IPS-18a (cell line): ENCODE results near the gene DSCAM.

ENCODE experiments used
- H3K27ac ChIP-seq: one replicate; pipeline ENCODE4 v1.5.1; 2013; ENCODE audit warnings: low read length
- H3K27me3 ChIP-seq: one replicate; pipeline ENCODE4 v1.6.1; 2013; ENCODE audit warnings: mild to moderate bottlenecking, low read length; ENCODE audit not compliant: control insufficient read depth, insufficient read depth
- H3K36me3 ChIP-seq: one replicate; pipeline ENCODE4 v1.6.1; 2013; ENCODE audit warnings: low read depth, low read length; ENCODE audit not compliant: control insufficient read depth
- H3K4me1 ChIP-seq: one replicate; pipeline ENCODE4 v1.6.1; 2013; ENCODE audit warnings: low read depth, low read length; ENCODE audit not compliant: control insufficient read depth
- H3K4me3 ChIP-seq: one replicate; pipeline ENCODE4 v1.5.1; 2013; ENCODE audit warnings: low read length
- H3K9ac ChIP-seq: one replicate; pipeline ENCODE4 v1.6.1; 2013; ENCODE audit warnings: mild to moderate bottlenecking, low read length, moderate library complexity
- H3K9me3 ChIP-seq: one replicate; pipeline ENCODE4 v1.6.1; 2013; ENCODE audit warnings: low read depth, low read length; ENCODE audit not compliant: control insufficient read depth

DSCAM gene

DNA sequence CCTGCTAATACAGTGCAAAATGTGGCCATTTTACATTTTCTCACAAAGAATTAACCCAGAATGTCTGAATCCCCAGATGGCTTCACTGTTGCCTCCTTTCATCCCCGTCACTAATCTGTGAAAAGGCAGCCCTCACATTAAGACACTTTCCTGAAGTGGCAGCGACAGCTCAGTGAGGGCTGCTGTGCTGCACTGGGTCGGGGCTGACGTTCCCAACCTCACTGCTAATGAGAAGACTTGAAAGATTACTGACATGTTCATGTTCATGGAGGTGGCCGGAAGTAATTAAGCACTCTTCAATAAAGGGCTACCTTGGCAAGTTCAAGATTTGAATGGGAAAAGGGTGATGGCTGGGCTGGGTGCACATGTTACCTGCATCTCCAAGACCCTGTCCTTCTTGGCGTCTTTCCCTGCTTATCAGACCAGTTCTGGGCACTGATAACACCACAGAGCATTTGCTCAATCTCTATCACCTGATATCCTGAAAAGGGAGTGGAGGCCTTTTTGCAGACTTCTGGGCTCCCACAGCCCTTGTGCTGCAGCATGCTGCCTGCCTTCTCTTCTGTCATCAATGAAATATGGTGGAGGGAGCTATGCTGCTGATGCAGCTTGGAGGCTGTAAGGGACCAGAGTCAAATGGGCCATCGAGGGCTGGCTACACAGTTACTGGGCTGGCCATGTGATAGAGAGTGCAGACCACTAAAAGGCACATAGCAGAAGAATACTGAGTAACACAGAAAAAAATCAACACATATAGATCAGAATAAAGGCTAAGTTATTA lies 596.3 kb downstream of the DSCAM start:
- H3K27ac ChIP-seq, result no peak overlapping the region
- no peaks in the 10 kb centered on the region for H3K36me3 ChIP-seq
- H3K9me3 ChIP-seq, result peaks cover 5% of the 10 kb centered on the region
- H3K27me3 ChIP-seq, result no peaks in the 10 kb centered on the region
- H3K9ac ChIP-seq, result no peak overlapping the region
- H3K4me1 ChIP-seq, result no peaks in the 10 kb centered on the region
- H3K4me3 ChIP-seq, result no peak overlapping the region

DNA sequence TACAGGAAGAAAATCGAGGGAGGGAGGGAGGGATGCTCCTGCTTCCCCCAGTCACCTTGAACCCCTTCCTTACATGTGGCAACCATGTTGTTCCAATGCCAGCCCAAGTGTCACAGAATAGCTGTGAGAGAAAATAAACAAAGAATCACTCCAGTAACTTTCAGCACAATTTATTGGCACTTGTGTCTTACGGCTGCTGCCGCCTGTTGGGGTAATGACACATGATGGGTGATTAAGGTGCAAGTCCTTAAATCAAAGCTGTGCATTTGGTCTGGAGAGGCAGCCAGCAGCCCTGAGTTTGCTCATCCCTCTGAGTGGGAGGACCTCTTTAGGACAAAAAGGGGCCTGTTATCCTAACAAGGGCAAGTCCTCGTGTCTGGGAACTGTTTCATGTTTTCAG lies 602.0 kb downstream of the DSCAM start:
- no peak overlapping the region for H3K4me3 ChIP-seq
- H3K4me1 ChIP-seq, result no peaks in the 10 kb centered on the region
- no peak overlapping the region for H3K27ac ChIP-seq
- H3K36me3 ChIP-seq, result no peaks in the 10 kb centered on the region
- peaks cover 5% of the 10 kb centered on the region for H3K9me3 ChIP-seq
- no peak overlapping the region for H3K9ac ChIP-seq
- no peaks in the 10 kb centered on the region for H3K27me3 ChIP-seq

DNA sequence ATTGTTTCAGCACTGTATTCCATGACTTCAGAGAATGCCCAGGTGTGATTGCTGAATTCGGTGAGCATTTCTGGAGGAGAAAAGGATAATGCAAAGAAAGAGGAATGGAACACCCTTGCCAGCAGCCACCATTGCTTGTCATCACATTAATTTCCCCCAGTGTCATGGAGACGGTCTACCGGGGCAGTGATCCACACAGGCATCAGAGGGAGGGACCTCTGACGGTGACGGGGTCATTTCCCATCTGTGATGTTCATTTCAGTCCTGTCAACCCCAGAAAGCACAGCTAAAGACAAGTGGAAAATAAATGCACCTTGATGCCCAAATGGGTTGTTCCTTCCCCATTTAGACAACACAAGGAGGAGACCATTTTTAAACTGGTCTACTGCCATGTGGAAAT lies 603.3 kb downstream of the DSCAM start:
- Histone ChIP-seq H3K9me3 (peaks cover 3% of the 10 kb centered on the region), H3K36me3 (no peaks in the 10 kb centered on the region), H3K4me1 (no peaks in the 10 kb centered on the region), H3K27ac (no peak overlapping the region), H3K9ac (no peak overlapping the region), H3K27me3 (no peaks in the 10 kb centered on the region), H3K4me3 (no peak overlapping the region)

DNA sequence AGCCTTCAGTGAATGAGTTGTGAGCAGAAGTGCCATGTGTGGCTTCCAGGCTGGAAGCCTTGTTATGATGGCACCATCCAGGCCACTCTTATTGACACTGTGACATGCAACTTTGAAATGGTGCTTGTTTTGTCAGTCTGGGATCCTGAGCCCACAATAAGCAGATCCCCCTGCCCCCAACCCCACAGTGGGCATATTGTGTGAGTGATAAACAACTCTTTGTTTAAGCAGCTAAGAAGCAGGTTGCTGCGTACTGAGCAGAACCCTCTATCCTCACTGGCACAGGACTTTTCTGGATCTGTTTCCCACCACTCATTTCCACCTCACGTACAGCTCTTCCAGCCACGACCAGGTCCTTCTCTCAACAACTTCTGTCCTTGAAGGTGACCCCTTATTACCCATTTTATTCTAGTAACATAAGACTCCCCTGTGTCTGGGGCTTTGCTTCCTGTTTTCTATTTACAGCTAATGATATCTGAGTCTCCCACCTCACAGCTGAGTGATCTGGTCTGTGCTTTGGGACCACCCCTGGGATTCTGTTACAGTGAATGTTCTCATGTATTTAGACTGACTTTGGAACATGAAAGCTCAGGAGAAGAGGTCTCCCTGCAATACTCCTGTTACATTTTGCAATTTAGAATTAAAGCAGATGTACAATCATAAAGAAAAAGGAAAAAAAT lies 604.2 kb downstream of the DSCAM start:
- H3K4me3 ChIP-seq, result no peak overlapping the region

DNA sequence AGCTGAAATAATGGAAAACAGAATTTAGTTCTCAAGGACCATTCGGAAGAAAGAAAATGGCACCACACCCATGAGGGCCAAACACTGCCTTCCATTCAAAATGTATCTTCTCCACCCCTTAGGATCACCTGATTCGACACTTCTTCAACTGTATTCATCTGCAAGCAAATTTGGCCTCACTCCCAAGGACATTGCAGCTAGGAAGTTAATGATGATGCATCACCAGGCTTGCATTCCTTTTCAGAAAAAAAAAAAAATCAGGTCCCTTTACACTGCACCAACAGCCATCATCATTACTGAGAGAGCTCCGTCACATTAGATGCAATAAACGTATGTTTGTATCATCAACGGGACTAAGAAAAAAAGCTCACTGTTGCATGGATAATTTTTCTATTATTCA lies 611.4 kb downstream of the DSCAM start:
- Histone ChIP-seq H3K9ac (no peak overlapping the region), H3K4me1 (no peaks in the 10 kb centered on the region), H3K36me3 (no peaks in the 10 kb centered on the region), H3K4me3 (no peak overlapping the region), H3K27ac (no peak overlapping the region), H3K9me3 (no peaks in the 10 kb centered on the region), H3K27me3 (no peaks in the 10 kb centered on the region)

More for the DNA sequence above, 604.2 kb downstream of the DSCAM start:
- no peak overlapping the region for H3K9ac ChIP-seq
- no peaks in the 10 kb centered on the region for H3K36me3 ChIP-seq
- H3K9me3 ChIP-seq, result peaks cover 3% of the 10 kb centered on the region
- H3K27ac ChIP-seq, result no peak overlapping the region
- no peaks in the 10 kb centered on the region for H3K27me3 ChIP-seq
- H3K4me1 ChIP-seq, result no peaks in the 10 kb centered on the region

DNA sequence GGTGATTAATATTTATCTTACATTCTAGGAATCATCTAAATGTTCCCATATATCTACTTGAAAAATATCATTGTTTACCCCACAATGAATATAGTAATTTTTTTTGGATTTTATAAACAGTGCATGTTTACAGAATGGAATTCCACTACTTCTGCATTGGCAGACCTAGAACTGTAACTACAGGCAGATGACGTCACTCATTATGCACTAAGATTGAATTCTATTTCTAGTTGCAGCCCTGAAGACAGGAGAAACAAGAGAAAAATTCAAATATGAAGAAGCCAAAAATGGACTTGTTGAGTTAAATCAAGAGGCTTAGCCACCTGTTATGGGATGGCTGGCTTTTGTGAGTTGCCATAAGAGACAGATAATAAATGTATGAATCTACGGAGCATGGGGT lies 615.0 kb downstream of the DSCAM start:
- Histone ChIP-seq H3K4me1 (peaks cover 6% of the 10 kb centered on the region), H3K27ac (no peak overlapping the region), H3K9me3 (no peaks in the 10 kb centered on the region), H3K4me3 (no peak overlapping the region), H3K36me3 (no peaks in the 10 kb centered on the region), H3K27me3 (no peaks in the 10 kb centered on the region), H3K9ac (no peak overlapping the region)

DNA sequence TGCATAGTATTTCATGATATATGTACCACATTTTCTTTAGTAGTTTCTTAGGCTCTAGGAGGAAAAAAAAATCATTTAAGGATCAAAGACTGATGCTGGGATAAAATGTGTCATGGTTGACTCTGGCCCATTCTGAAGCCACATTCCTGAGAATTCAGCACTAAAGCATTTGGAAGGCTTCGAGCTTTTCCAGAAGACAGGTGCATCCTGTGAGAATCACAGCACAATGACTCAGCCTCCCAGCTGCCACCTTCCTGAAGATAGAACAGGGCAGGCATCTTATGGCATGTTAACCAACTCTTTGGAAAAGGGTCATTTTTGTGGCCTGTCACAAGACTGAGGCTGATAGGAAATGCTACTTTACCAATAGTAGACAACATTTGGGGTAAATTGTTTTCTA lies 619.9 kb downstream of the DSCAM start:
- Histone ChIP-seq H3K4me3 (no peak overlapping the region), H3K9me3 (no peaks in the 10 kb centered on the region), H3K4me1 (peaks cover 6% of the 10 kb centered on the region), H3K27ac (no peak overlapping the region), H3K27me3 (no peaks in the 10 kb centered on the region), H3K9ac (no peak overlapping the region), H3K36me3 (no peaks in the 10 kb centered on the region)

DNA sequence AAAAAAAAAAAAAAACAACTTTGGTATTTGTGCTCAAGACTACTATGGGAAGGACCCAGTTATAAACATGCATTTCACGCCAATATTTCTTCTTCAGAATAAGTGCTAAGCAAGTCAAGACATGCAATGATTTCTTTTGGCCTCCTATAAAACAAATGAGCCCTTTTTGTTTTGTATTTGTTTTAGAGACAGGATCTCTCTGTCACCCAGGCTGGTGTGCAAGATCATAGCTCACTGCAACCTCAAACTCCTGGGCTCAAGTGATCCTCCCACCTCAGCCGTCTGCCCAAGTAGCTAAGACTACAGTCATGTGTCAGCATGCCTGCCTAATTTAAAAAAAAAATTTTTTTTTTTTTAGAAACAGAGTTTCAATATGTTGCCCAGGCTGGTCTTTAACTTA lies 631.0 kb downstream of the DSCAM start:
- Histone ChIP-seq H3K27me3 (no peaks in the 10 kb centered on the region), H3K4me1 (no peaks in the 10 kb centered on the region), H3K9me3 (no peaks in the 10 kb centered on the region), H3K9ac (no peak overlapping the region), H3K36me3 (no peaks in the 10 kb centered on the region), H3K27ac (no peak overlapping the region), H3K4me3 (no peak overlapping the region)

DNA sequence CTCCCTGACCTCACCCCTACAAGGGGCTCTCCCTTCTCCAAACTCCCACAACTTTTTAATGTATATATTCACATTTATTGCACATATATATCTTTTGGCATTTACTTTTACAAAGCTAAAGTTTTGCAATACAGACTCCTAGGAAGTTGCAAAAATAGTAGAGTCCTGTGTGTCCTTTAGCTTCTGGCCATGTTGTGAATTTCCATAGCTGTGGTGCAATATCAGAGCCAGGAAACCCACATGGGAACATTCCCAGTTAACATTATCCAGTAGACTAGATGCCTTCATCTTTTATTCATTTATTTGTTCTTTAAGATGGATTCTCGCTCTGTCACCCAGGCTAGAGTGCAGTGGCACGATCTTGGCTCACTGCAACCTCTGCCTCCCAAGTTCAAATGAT lies 636.7 kb downstream of the DSCAM start:
- no peak overlapping the region for H3K9ac ChIP-seq
- no peaks in the 10 kb centered on the region for H3K4me1 ChIP-seq
- H3K27me3 ChIP-seq, result no peaks in the 10 kb centered on the region
- no peak overlapping the region for H3K27ac ChIP-seq
- H3K9me3 ChIP-seq, result no peaks in the 10 kb centered on the region
- no peak overlapping the region for H3K4me3 ChIP-seq
- H3K36me3 ChIP-seq, result no peaks in the 10 kb centered on the region

DNA sequence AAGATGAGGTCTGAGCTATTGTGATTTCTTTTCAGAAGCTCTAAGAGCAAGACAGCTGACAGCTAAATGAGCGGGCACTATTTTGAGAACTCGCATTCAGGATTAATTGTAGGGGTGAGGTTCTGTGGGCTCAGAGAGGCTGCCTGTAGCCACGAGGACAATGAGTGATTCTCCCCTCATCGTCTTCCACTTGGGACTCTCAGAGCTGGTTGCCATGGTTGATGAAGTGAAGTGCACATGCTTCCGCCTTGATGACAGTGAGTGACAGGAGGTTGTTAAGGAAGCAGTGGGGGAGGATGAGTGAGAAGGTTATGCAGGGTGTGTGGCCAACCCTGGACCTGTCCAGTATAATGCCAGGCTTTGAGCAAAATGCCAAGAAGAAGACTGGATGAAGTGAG lies 638.0 kb downstream of the DSCAM start:
- Histone ChIP-seq H3K27me3 (no peaks in the 10 kb centered on the region), H3K27ac (no peak overlapping the region), H3K36me3 (no peaks in the 10 kb centered on the region), H3K9ac (no peak overlapping the region), H3K4me3 (no peak overlapping the region), H3K9me3 (no peaks in the 10 kb centered on the region), H3K4me1 (no peaks in the 10 kb centered on the region)

DNA sequence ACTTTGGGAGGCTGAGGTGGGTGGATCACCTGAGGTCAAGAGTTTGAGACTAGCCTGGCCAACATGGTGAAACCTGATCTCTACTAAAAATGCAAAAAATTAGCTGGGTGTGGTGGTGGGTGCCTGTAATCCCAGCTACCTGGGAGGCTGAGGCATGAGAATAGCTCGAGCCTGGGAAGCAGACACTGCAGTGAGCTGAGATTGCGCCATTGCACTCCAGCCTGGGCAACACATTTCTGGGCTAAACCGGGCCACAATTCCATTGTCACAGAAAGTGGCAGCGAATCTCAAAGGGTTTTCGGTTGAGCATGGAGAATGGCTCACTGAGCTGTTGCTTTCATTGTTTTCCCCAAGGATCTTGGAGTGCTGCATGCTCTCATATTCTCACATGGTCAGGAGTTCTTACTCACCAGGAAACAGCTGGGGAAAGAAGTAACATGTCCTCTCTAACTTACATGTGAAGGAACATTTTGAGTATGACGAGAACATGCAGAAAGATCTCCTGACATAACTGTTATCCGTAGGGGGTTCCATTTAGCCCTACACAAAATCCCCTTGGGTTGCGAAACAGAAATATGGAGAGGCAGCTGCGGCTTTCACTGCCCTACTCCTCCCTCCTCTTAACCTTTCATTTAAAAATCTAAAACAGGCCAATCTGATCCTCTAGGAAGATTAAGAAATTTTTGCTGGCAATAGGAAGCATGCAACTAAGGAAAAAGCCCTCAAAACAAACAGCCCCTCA lies 638.6 kb downstream of the DSCAM start:
- H3K4me1 ChIP-seq, result no peaks in the 10 kb centered on the region
- no peak overlapping the region for H3K4me3 ChIP-seq
- H3K9me3 ChIP-seq, result no peaks in the 10 kb centered on the region
- no peaks in the 10 kb centered on the region for H3K36me3 ChIP-seq
- no peak overlapping the region for H3K27ac ChIP-seq
- no peak overlapping the region for H3K9ac ChIP-seq
- no peaks in the 10 kb centered on the region for H3K27me3 ChIP-seq
